AG09309 (cell line): Measurements from ENCODE around the gene ARID1A.

Source experiments
- DNase-seq: peaks from one replicate; pipeline ENCODE4 v3.0.0-alpha.2; 2010; ENCODE audit warnings: low read depth
- H3K4me3 ChIP-seq: 2 replicates; pipeline ENCODE4 v1.5.1; 2011; ENCODE audit warnings: mild to moderate bottlenecking, low read depth, low read length, moderate library complexity; ENCODE audit not compliant: control insufficient read depth
- TF ChIP-seq, protein P1 (sequence below): IDR thresholded peaks from 2 replicates; pipeline ENCODE4 v1.5.1; 2011; ENCODE audit warnings: mild to moderate bottlenecking, low read depth, low read length, inconsistent platforms; ENCODE audit not compliant: insufficient read depth, control insufficient read depth; ENCODE audit errors: missing control alignments

Gene ARID1A

GRCh38 chr1:26771285-26771642, 75.4 kb downstream of the ARID1A start:
- TF ChIP-seq, protein P1, sequence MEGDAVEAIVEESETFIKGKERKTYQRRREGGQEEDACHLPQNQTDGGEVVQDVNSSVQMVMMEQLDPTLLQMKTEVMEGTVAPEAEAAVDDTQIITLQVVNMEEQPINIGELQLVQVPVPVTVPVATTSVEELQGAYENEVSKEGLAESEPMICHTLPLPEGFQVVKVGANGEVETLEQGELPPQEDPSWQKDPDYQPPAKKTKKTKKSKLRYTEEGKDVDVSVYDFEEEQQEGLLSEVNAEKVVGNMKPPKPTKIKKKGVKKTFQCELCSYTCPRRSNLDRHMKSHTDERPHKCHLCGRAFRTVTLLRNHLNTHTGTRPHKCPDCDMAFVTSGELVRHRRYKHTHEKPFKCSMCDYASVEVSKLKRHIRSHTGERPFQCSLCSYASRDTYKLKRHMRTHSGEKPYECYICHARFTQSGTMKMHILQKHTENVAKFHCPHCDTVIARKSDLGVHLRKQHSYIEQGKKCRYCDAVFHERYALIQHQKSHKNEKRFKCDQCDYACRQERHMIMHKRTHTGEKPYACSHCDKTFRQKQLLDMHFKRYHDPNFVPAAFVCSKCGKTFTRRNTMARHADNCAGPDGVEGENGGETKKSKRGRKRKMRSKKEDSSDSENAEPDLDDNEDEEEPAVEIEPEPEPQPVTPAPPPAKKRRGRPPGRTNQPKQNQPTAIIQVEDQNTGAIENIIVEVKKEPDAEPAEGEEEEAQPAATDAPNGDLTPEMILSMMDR = no peak
- H3K4me3 ChIP-seq = no peak overlapping the region
- DNase-seq = no peak

DNA sequence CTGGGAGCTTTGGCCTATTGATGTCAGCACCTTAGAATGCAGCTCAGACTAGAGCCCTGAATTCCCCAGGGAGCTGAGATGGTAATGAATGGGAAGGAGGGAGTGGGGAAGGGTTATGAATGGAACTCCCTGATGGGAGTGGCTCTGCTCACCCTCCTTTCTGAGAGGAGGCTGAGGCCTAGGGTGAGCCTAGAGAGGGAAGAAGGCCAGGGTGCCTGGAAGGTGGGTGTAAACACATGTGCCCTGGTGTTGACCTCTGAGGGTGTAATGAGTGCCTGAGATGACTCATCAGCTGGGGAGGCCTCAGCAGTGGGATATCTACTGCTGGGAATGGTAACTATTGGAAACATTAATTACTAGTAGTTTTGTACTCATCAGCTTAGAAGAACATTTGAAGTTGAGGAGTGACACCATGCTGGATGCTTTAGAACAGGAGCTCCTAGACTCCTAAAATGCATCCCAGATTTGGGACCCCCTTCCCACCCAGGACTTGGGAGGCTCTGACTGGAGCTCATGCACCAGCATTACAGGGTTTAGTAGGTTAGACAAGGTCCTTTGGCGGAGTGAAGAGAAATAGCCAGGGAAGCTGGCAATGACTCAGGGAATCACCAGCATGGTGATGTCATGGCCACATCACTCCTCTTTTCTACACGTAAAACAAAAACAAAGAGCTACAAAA, 76.0 kb downstream of the ARID1A start:
- DNase-seq = peak; percentile 93
- no peak overlapping the region for H3K4me3 ChIP-seq
- TF ChIP-seq, protein P1 = no peak

DNA sequence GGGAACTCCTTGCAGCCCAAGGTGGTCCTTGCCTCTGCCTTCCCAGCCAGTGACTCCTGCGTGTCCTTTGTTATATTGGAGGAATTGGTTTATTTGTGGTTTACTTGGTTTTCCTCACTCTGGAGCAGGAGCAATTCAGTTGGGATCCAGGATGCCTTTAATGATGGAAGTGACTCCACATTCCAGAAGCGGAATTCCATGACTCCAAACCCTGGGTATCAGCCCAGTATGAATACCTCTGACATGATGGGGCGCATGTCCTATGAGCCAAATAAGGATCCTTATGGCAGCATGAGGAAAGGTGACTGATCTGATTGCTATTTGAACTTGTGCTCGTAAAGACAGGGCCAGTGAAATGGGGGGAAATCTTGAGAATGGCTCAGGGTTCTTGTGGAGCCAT, 76.9 kb downstream of the ARID1A start:
- H3K4me3 ChIP-seq = no peak overlapping the region
- peak; percentile 96 for DNase-seq
- TF ChIP-seq, protein P1 = no peak

GRCh38 chr1:26774462-26774861, 78.6 kb downstream of the ARID1A start:
- no peak overlapping the region for H3K4me3 ChIP-seq
- TF ChIP-seq, protein P1 = no peak
- no peak for DNase-seq

GRCh38 chr1:26775666-26776065, 79.9 kb downstream of the ARID1A start:
- no peak for DNase-seq
- no peak overlapping the region for H3K4me3 ChIP-seq
- TF ChIP-seq, protein P1 = no peak

DNA sequence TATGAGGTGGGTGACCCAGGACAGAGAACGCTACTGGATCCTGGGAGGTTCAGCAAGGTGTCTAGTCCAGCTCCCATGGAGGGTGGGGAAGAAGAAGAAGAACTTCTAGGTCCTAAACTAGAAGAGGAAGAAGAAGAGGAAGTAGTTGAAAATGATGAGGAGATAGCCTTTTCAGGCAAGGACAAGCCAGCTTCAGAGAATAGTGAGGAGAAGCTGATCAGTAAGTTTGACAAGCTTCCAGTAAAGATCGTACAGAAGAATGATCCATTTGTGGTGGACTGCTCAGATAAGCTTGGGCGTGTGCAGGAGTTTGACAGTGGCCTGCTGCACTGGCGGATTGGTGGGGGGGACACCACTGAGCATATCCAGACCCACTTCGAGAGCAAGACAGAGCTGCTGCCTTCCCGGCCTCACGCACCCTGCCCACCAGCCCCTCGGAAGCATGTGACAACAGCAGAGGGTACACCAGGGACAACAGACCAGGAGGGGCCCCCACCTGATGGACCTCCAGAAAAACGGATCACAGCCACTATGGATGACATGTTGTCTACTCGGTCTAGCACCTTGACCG, 83.4 kb downstream of the ARID1A start:
- DNase-seq = no peak
- H3K4me3 ChIP-seq = no peak overlapping the region
- TF ChIP-seq, protein P1 = no peak

DNA sequence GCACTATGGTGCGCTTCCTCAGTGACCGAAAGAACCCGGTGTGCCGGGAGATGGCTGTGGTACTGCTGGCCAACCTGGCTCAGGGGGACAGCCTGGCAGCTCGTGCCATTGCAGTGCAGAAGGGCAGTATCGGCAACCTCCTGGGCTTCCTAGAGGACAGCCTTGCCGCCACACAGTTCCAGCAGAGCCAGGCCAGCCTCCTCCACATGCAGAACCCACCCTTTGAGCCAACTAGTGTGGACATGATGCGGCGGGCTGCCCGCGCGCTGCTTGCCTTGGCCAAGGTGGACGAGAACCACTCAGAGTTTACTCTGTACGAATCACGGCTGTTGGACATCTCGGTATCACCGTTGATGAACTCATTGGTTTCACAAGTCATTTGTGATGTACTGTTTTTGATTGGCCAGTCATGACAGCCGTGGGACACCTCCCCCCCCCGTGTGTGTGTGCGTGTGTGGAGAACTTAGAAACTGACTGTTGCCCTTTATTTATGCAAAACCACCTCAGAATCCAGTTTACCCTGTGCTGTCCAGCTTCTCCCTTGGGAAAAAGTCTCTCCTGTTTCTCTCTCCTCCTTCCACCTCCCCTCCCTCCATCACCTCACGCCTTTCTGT, 84.6 kb downstream of the ARID1A start:
- TF ChIP-seq, protein P1 = no peak
- no peak overlapping the region for H3K4me3 ChIP-seq
- no peak for DNase-seq
